WTC11 (cell line): Measurements from ENCODE around the gene KRT76. TPM values are rescaled to one million over a fixed set of nuclear protein-coding genes. Genes with fewer than 3 reads are reported as not detected.
A peak's percentile ranks its signal among the peaks of the same experiment; 100 is the strongest.

Experiments
- ATAC-seq: fragments of 200-7000 bp; cut with Tn5 transposase; 2 replicates; pipeline ENCODE4 v1.10.0; 2021; ENCODE audit warnings: mild to moderate bottlenecking, moderate library complexity
- CTCF ChIA-PET: fragments of 300-600 bp; sonication (Branson Sonifier 250); formaldehyde crosslinking; loops from one replicate; lab custom pipeline; 2021; ENCODE audit warnings: antibody characterized with exemption; lab: Charles Lee
- POLR2A ChIA-PET: fragments of 350-600 bp; sonication (Branson Sonifier 250); formaldehyde crosslinking; loops from one replicate; lab custom pipeline; 2021; ENCODE audit warnings: antibody characterized with exemption; lab: Charles Lee
- DNase-seq: peaks from one replicate; pipeline ENCODE4 v3.0.0; 2021; ENCODE audit warnings: low spot score
- H3K27ac Mint-ChIP-seq: 2 replicates; pipeline ENCODE4 v1.8.0; 2021; ENCODE audit warnings: mixed read lengths
- H3K27me3 Mint-ChIP-seq: 2 replicates; pipeline ENCODE4 v1.8.0; 2021; ENCODE audit warnings: low read depth, mild to moderate bottlenecking, moderate library complexity, mixed read lengths
- H3K36me3 Mint-ChIP-seq: 2 replicates; pipeline ENCODE4 v1.8.0; 2021; ENCODE audit warnings: mixed read lengths
- H3K4me1 Mint-ChIP-seq: 2 replicates; pipeline ENCODE4 v1.8.0; 2022; ENCODE audit warnings: mixed read lengths
- H3K4me3 Mint-ChIP-seq: 2 replicates; pipeline ENCODE4 v1.8.0; 2021; ENCODE audit warnings: mild to moderate bottlenecking, moderate library complexity, mixed read lengths
- H3K9me3 Mint-ChIP-seq: 2 replicates; pipeline ENCODE4 v1.8.0; 2021; ENCODE audit warnings: mixed read lengths
- ELF4 ChIP-seq: sonication (generic); formaldehyde crosslinking; IDR thresholded peaks from 2 replicates; pipeline ENCODE4 v1.8.1; 2022; ENCODE audit warnings: low read depth, mild to moderate bottlenecking, moderate library complexity, missing genetic modification reagents
- ETV6 ChIP-seq: sonication (generic); formaldehyde crosslinking; IDR thresholded peaks from 2 replicates; pipeline ENCODE4 v1.8.1; 2022; ENCODE audit warnings: mild to moderate bottlenecking, missing genetic modification reagents
- FOXP4 ChIP-seq: sonication (generic); formaldehyde crosslinking; IDR thresholded peaks from 2 replicates; pipeline ENCODE4 v1.8.0; 2022; ENCODE audit warnings: mild to moderate bottlenecking, missing genetic modification reagents
- GRHL2 ChIP-seq: fragments of 250-450 bp; sonication (Bioruptor Pico); IDR thresholded peaks from 2 replicates; pipeline ENCODE4 v1.8.0; 2022; ENCODE audit warnings: mild to moderate bottlenecking, moderate library complexity; ENCODE audit not compliant: insufficient replicate concordance, severe bottlenecking
- JUN ChIP-seq: sonication (generic); formaldehyde crosslinking; IDR thresholded peaks from 2 replicates; pipeline ENCODE4 v1.8.0; 2023; ENCODE audit warnings: mild to moderate bottlenecking, missing genetic modification reagents
- NFE2L1 ChIP-seq: sonication (generic); formaldehyde crosslinking; IDR thresholded peaks from 2 replicates; pipeline ENCODE4 v1.8.1; 2023; ENCODE audit warnings: missing genetic modification reagents
- RELA ChIP-seq: sonication (generic); formaldehyde crosslinking; IDR thresholded peaks from 2 replicates; pipeline ENCODE4 v1.8.1; 2022; ENCODE audit warnings: missing genetic modification reagents, mild to moderate bottlenecking, borderline replicate concordance
- SMAD3 ChIP-seq: sonication (generic); formaldehyde crosslinking; IDR thresholded peaks from 2 replicates; pipeline ENCODE4 v1.8.0; 2022; ENCODE audit warnings: missing genetic modification reagents, mild to moderate bottlenecking, borderline replicate concordance
- TEAD1 ChIP-seq: sonication (generic); formaldehyde crosslinking; IDR thresholded peaks from 2 replicates; pipeline ENCODE4 v1.8.0; 2022; ENCODE audit warnings: mild to moderate bottlenecking, missing genetic modification reagents
- TEAD4 ChIP-seq: sonication (generic); formaldehyde crosslinking; IDR thresholded peaks from 2 replicates; pipeline ENCODE4 v1.8.0; 2022; ENCODE audit warnings: mild to moderate bottlenecking, missing genetic modification reagents
- ZNF232 ChIP-seq: sonication (generic); formaldehyde crosslinking; IDR thresholded peaks from 2 replicates; pipeline ENCODE4 v1.8.0; 2022; ENCODE audit warnings: mild to moderate bottlenecking, missing genetic modification reagents
- ZNF281 ChIP-seq: sonication (generic); formaldehyde crosslinking; IDR thresholded peaks from 2 replicates; pipeline ENCODE4 v1.8.0; 2023; ENCODE audit warnings: mild to moderate bottlenecking, missing genetic modification reagents
- ZNF671 ChIP-seq: fragments of 250-450 bp; sonication (Bioruptor Pico); IDR thresholded peaks from 2 replicates; pipeline ENCODE4 v1.8.0; 2021; ENCODE audit warnings: mild to moderate bottlenecking
- total RNA-seq: library from RNA; stranded (reverse); gene quantifications from 3 replicates; pipeline ENCODE4 v1.2.3, GENCODE V29; 2021
- TF ChIP-seq, protein P1 (sequence below): sonication (generic); formaldehyde crosslinking; IDR thresholded peaks from 2 replicates; pipeline ENCODE4 v1.8.0; 2022; ENCODE audit warnings: mild to moderate bottlenecking, missing genetic modification reagents
- TF ChIP-seq, protein P2 (sequence below): fragments of 250-450 bp; sonication (Bioruptor Pico); IDR thresholded peaks from 2 replicates; pipeline ENCODE4 v1.9.0; 2021; ENCODE audit warnings: moderate library complexity, mild to moderate bottlenecking, inconsistent platforms, borderline replicate concordance
- TF ChIP-seq, protein P3 (sequence below): fragments of 250-450 bp; sonication (Bioruptor Pico); IDR thresholded peaks from 2 replicates; pipeline ENCODE4 v1.8.0; 2021; ENCODE audit warnings: mild to moderate bottlenecking

KRT76 gene
- total RNA-seq, 1 experiment from 2014 or later, result not detected

- H3K9me3 Mint-ChIP-seq, result no peaks in the 10 kb centered on the region
- no peaks in the 10 kb centered on the region for H3K4me1 Mint-ChIP-seq
- H3K36me3 Mint-ChIP-seq, result no peaks in the 10 kb centered on the region
- no peak for TF ChIP-seq TEAD4 (CRISPR knock-in tag)
- no peak for TF ChIP-seq GRHL2 (CRISPR knock-in tag)
- TF ChIP-seq ZNF281 (CRISPR knock-in tag), result no peak
- no peak for TF ChIP-seq ELF4 (CRISPR knock-in tag)
- no peak for ATAC-seq
- no peak for DNase-seq
- ChIA-PET CTCF (interaction anchor here (2.4 kb wide), 1 partner anchor 128 kb away, joined by 8 read pairs; no protein-coding TSS in a partner anchor), POLR2A (no interaction called here)
- no peak overlapping the region for H3K27ac Mint-ChIP-seq
- no peak overlapping the region for H3K4me3 Mint-ChIP-seq
- peaks cover 19% of the 10 kb centered on the region for H3K27me3 Mint-ChIP-seq
Measured at GRCh38 chr12:52742822-52743457, 34.2 kb downstream of the KRT76 start.

GRCh38 chr12:52742196-52742580, 35.0 kb downstream of the KRT76 start:
- no peak for TF ChIP-seq TEAD1 (CRISPR knock-in tag)
- TF ChIP-seq RELA (CRISPR knock-in tag), result no peak
- TF ChIP-seq, protein P1, sequence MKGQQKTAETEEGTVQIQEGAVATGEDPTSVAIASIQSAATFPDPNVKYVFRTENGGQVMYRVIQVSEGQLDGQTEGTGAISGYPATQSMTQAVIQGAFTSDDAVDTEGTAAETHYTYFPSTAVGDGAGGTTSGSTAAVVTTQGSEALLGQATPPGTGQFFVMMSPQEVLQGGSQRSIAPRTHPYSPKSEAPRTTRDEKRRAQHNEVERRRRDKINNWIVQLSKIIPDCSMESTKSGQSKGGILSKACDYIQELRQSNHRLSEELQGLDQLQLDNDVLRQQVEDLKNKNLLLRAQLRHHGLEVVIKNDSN (CRISPR knock-in tag), result no peak
- Mint-ChIP-seq H3K4me3 (no peak overlapping the region), H3K27ac (no peak overlapping the region), H3K36me3 (no peaks in the 10 kb centered on the region), H3K27me3 (peaks cover 19% of the 10 kb centered on the region), H3K9me3 (no peaks in the 10 kb centered on the region), H3K4me1 (no peaks in the 10 kb centered on the region)
- ChIA-PET CTCF (interaction anchor here (2.4 kb wide), 1 partner anchor 128 kb away, joined by 8 read pairs; no protein-coding TSS in a partner anchor), POLR2A (interaction anchor here (0.6 kb wide), 1 partner anchor 31 kb away, joined by 3 read pairs; no protein-coding TSS in a partner anchor)
- ATAC-seq, result peak; percentile 22; the same call in 1 of the 2 replicates
- no peak for DNase-seq

- ChIA-PET CTCF (interaction anchor here (2.4 kb wide), 1 partner anchor 129 kb away, joined by 8 read pairs; no protein-coding TSS in a partner anchor), POLR2A (interaction anchor here (0.6 kb wide), 1 partner anchor 31 kb away, joined by 3 read pairs; no protein-coding TSS in a partner anchor)
- Mint-ChIP-seq H3K27ac (no peak overlapping the region), H3K9me3 (no peaks in the 10 kb centered on the region), H3K36me3 (no peaks in the 10 kb centered on the region), H3K4me1 (no peaks in the 10 kb centered on the region), H3K4me3 (no peak overlapping the region), H3K27me3 (peaks cover 19% of the 10 kb centered on the region)
- no peak for TF ChIP-seq TEAD4 (CRISPR knock-in tag)
- TF ChIP-seq, protein P2, sequence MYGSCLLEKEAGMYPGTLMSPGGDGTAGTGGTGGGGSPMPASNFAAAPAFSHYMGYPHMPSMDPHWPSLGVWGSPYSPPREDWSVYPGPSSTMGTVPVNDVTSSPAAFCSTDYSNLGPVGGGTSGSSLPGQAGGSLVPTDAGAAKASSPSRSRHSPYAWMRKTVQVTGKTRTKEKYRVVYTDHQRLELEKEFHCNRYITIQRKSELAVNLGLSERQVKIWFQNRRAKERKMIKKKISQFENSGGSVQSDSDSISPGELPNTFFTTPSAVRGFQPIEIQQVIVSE (CRISPR knock-in tag), result no peak
- peak; percentile 73; the same call in 1 of the 2 replicates for TF ChIP-seq SMAD3
- TF ChIP-seq TEAD1 (CRISPR knock-in tag), result 0 out of 2 replicates have a peak, but pooled peaks have one; percentile 49
- no peak for TF ChIP-seq NFE2L1 (CRISPR knock-in tag)
- peak; percentile 49; the same call in 1 of the 2 replicates for TF ChIP-seq ETV6 (CRISPR knock-in tag)
- peak; percentile 40; the same call in 1 of the 2 replicates for TF ChIP-seq JUN (CRISPR knock-in tag)
- TF ChIP-seq, protein P3, sequence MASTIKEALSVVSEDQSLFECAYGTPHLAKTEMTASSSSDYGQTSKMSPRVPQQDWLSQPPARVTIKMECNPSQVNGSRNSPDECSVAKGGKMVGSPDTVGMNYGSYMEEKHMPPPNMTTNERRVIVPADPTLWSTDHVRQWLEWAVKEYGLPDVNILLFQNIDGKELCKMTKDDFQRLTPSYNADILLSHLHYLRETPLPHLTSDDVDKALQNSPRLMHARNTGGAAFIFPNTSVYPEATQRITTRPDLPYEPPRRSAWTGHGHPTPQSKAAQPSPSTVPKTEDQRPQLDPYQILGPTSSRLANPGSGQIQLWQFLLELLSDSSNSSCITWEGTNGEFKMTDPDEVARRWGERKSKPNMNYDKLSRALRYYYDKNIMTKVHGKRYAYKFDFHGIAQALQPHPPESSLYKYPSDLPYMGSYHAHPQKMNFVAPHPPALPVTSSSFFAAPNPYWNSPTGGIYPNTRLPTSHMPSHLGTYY, result no peak
- TF ChIP-seq FOXP4 (CRISPR knock-in tag), result peak; percentile 79; the same call in 1 of the 2 replicates
- TF ChIP-seq ZNF232 (CRISPR knock-in tag), result peak; percentile 52; the same call in 1 of the 2 replicates
- TF ChIP-seq ZNF671, result no peak
- DNase-seq (peak; percentile 84), ATAC-seq (peak; percentile 83)
Measured at GRCh38 chr12:52741375-52742195, 35.6 kb downstream of the KRT76 start.
